Tibial nerve (tissue), 4 donors: ENCODE data around the gene ALKBH2. TPM values are rescaled to one million over a fixed set of nuclear protein-coding genes. Genes with fewer than 3 reads are reported as not detected.

Experiments
- DNase-seq, 2 donors: peaks; one replicate each; pipeline ENCODE4 v3.0.0-alpha.2; 2019; ENCODE audit warnings: low spot score in 2 of 2
- H3K27ac ChIP-seq, 4 donors: fragments of 200-600 bp; sonication (generic) in 3 of 4; one replicate each; pipeline ENCODE4 v1.5.1; 2017 to 2019; ENCODE audit warnings: mild to moderate bottlenecking in 1 of 4
- H3K27me3 ChIP-seq, 2 donors: fragments of 200-600 bp; sonication (generic) in 1 of 2; one replicate each; pipeline versions ENCODE4 v1.5.1 to v1.6.0; 2017 to 2019
- H3K36me3 ChIP-seq, 3 donors: fragments of 200-600 bp; sonication (generic); one replicate each; pipeline ENCODE4 v1.5.1; 2018 to 2019
- H3K4me1 ChIP-seq, 4 donors: fragments of 200-600 bp; sonication (generic) in 3 of 4; one replicate each; pipeline ENCODE4 v1.5.1; 2017 to 2019
- H3K4me3 ChIP-seq, 4 donors: fragments of 200-600 bp; sonication (generic) in 3 of 4; one replicate each; pipeline ENCODE4 v1.5.1; 2017 to 2019; ENCODE audit warnings: mild to moderate bottlenecking in 1 of 4, moderate library complexity in 1 of 4
- H3K9me3 ChIP-seq, 4 donors: fragments of 200-600 bp; sonication (generic) in 3 of 4; one replicate each; pipeline ENCODE4 v1.5.1; 2017 to 2019
- CTCF ChIP-seq, 5 experiments: fragments of 200-600 bp in 3 of 5; fragments of 450-650 bp in 2 of 5; sonication (generic) in 3 of 5; IDR thresholded peaks; one replicate each; pipeline ENCODE4 v1.5.1; 2016 to 2019; ENCODE audit warnings: antibody characterized with exemption in 5 of 5, mild to moderate bottlenecking in 3 of 5, moderate library complexity in 2 of 5
- EP300 ChIP-seq, 2 donors: sonication (generic); formaldehyde crosslinking; IDR thresholded peaks; one replicate each; pipeline ENCODE4 v1.6.1; 2017; ENCODE audit warnings: antibody characterized with exemption in 2 of 2, mild to moderate bottlenecking in 1 of 2
- POLR2A ChIP-seq, 2 donors: fragments of 450-650 bp; IDR thresholded peaks; one replicate each; pipeline ENCODE4 v1.6.1; 2017; ENCODE audit warnings: antibody characterized with exemption in 2 of 2, mild to moderate bottlenecking in 2 of 2, moderate library complexity in 2 of 2
- WGBS, 2 donors: methylation state at CpG; one replicate each; pipeline ENCODE4 v1.1.5; 2018; 5-methylcytosine and 5-hydroxymethylcytosine counted together
- total RNA-seq, 4 donors: library from RNA; depleted of rRNA; stranded (reverse); fragments of >200 nt; gene quantifications; one replicate each; pipeline ENCODE4 v1.1.0, GENCODE V29; 2016

ALKBH2 gene
- total RNA-seq = 10 to 100 TPM in 3 of 4 donors, 1 to 10 TPM in 1; 9.2 to 41.4 (median 17.5) TPM

DNA sequence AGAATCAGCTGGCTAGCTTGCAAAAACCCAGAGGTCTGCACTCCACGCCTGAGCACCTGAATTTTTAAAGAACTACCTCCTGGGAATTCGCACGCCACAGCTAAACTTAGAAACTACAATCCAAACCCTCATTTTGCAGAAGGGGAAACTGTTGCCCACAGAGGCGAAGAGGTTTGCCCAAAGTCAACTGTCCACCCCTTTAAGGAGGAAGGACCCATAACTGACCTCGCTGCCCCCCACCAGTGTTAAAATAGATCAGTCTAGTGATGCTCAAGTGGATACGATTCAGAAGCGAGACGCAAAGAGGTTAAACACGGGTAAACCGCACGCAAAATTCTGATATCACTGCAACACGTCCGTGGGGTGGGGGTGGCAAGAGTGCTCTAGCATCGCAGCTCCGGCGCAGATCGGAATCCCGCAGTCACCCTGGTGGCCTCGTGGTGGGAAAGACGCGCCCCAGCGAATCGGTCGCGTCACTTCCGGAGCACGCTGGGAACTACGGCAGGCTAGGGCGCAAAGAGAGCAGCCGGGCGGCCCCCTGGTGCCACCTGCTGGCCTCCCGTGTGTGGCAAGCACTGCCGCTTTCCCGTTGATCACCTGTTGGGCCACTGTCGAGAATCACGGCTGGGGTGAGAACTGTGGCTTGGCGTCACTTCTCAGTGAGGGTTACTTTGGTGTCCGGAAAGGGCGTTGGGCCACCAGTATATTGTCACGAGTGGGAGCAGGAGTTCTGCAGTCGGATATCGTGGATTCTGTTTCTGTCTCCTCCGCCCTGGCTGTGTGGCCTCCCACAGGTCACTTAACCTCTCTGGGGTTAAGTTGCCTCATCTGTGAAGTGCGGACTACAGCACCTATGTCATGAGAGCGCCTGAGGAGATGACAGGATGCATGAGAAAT is at the start of gene ALKBH2:
ALKBH2 (minus strand) TSS at position 451 of the 897 bp plus-strand sequence. CDS start 686 bp downstream, outside the sequence.
- peak; percentile 94 to 99 (median 98) for TF ChIP-seq CTCF (IDR thresholded peaks at IDR 0.05)
- peak; percentile 47 for TF ChIP-seq POLR2A (IDR thresholded peaks at IDR 0.05)
- TF ChIP-seq EP300 (IDR thresholded peaks at IDR 0.05) = peak; percentile 92
- H3K9me3 ChIP-seq = no peaks in the 10 kb centered on the region
- H3K4me3 ChIP-seq = peak within 1 kb of the TSS; percentile 33 to 70 (median 61)
- no peaks in the 10 kb centered on the region for H3K27me3 ChIP-seq
- peak; percentile 82 to 87 for DNase-seq
- peaks cover 0 to 34% (median 0%) of the 10 kb centered on the region in 3 donors for H3K36me3 ChIP-seq
- H3K4me1 ChIP-seq = peaks cover 0 to 32% (median 23%) of the 10 kb centered on the region in 4 donors
- H3K27ac ChIP-seq = peak within 1 kb of the TSS; percentile 32 to 89 (median 81)
- WGBS, 2 donors = 7 to 10% methylated on average over 26 to 42 of the region's 45 CpGs

DNA sequence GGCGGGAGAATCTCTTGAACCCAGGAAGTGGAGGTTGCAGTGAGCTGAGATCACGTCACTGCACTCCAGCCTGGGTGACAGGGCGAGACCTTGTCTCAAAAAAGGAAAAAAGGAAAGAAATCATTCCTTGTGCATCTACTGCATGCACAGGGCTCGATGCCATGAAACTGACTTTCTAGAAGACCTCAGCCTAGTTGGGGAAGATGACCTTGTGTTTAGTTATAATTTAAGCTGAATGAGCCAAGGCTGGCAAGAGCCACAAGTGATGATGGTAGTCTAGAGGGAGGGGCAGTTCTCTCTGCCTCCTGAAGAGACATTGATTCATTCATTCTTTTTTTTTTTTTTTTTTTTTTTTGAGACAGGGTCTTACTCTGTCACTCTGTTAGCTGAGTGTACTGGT is 47.3 kb upstream of the ALKBH2 start:
- peaks cover 0 to 25% (median 0%) of the 10 kb centered on the region in 3 donors for H3K36me3 ChIP-seq
- peaks cover 0 to 6% (median 3%) of the 10 kb centered on the region in 4 donors for H3K9me3 ChIP-seq
- 84% methylated on average over 4 of the region's 4 CpGs for WGBS, 2 donors
- H3K27me3 ChIP-seq = no peaks in the 10 kb centered on the region
- H3K4me1 ChIP-seq = peaks cover 0 to 55% (median 7%) of the 10 kb centered on the region in 4 donors
- TF ChIP-seq POLR2A (IDR thresholded peaks at IDR 0.05) (no peak), EP300 (IDR thresholded peaks at IDR 0.05) (no peak), CTCF (IDR thresholded peaks at IDR 0.05) (no peak)
- no peak overlapping the region for H3K4me3 ChIP-seq
- no peak for DNase-seq
- H3K27ac ChIP-seq = peak overlapping the region in 1 of 4 donors; percentile 46

DNA sequence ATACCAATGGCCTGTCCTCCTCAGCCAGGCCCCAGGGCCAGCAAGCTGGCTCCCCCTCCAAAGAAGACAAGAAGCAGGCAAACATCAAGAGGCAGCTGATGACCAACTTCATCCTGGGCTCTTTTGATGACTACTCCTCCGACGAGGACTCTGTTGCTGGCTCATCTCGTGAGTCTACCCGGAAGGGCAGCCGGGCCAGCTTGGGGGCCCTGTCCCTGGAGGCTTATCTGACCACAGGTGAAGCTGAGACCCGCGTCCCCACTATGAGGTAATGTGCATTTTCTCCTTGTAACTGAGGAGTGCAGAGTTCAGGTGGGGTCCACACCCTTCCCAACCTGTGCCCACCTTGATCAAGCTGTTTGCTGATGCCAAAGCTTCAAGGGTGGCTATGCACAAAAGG is 46.5 kb upstream of the ALKBH2 start:
- no peak for DNase-seq
- Histone ChIP-seq H3K9me3 (peaks cover 0 to 6% (median 3%) of the 10 kb centered on the region in 4 donors), H3K4me1 (peaks cover 0 to 50% (median 8%) of the 10 kb centered on the region in 4 donors), H3K27me3 (no peaks in the 10 kb centered on the region), H3K4me3 (no peak overlapping the region), H3K27ac (peak overlapping the region in 2 of 4 donors; percentile 32 to 46), H3K36me3 (peaks cover 0 to 25% (median 0%) of the 10 kb centered on the region in 3 donors)
- 74 to 77% methylated on average over 7 of the region's 7 CpGs for WGBS, 2 donors
- TF ChIP-seq CTCF (IDR thresholded peaks at IDR 0.05) = no peak
- TF ChIP-seq POLR2A (IDR thresholded peaks at IDR 0.05) = no peak
- no peak for TF ChIP-seq EP300 (IDR thresholded peaks at IDR 0.05)

GRCh38 chr12:109139360-109139759 is 46.1 kb upstream of the ALKBH2 start:
- DNase-seq = no peak
- Histone ChIP-seq H3K36me3 (peaks cover 0 to 25% (median 0%) of the 10 kb centered on the region in 3 donors), H3K27me3 (no peaks in the 10 kb centered on the region), H3K4me3 (no peak overlapping the region), H3K4me1 (peaks cover 0 to 53% (median 12%) of the 10 kb centered on the region in 4 donors), H3K27ac (peak overlapping the region in 3 of 4 donors; percentile 17 to 46 (median 32)), H3K9me3 (peaks cover 0 to 6% (median 3%) of the 10 kb centered on the region in 4 donors)
- no peak for TF ChIP-seq POLR2A (IDR thresholded peaks at IDR 0.05)
- no peak for TF ChIP-seq EP300 (IDR thresholded peaks at IDR 0.05)
- no peak for TF ChIP-seq CTCF (IDR thresholded peaks at IDR 0.05)
- 94 to 97% methylated on average over 9 of the region's 9 CpGs for WGBS, 2 donors

DNA sequence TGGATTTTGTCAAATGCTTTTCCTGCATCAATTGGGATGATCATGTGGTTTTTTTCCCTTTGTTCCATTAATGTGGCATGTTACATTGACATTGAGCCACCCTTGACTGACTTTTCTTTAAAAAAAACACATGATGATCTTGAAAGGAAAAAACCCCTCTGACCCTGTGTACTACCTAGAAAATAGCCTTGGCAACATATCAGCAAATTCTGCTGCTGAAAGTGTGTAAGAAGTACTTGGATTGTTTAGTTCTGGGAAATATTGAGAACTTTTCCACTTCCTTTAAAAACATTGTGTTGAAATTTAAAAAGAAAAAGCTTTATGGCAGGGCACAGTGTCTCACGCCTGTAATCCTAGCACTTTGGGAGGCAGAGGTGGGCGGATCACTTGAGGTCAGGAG is 43.8 kb upstream of the ALKBH2 start:
- peaks cover 0 to 25% (median 0%) of the 10 kb centered on the region in 3 donors for H3K36me3 ChIP-seq
- DNase-seq = no peak
- 69 to 70% methylated on average over 2 of the region's 2 CpGs for WGBS, 2 donors
- TF ChIP-seq POLR2A (IDR thresholded peaks at IDR 0.05) = no peak
- peak; percentile 78 to 86 for TF ChIP-seq EP300 (IDR thresholded peaks at IDR 0.05)
- no peak for TF ChIP-seq CTCF (IDR thresholded peaks at IDR 0.05)
- H3K4me1 ChIP-seq = peaks cover 0 to 42% (median 12%) of the 10 kb centered on the region in 4 donors
- H3K27ac ChIP-seq = peak overlapping the region; percentile 58 to 83 (median 69)
- no peak overlapping the region for H3K4me3 ChIP-seq
- no peaks in the 10 kb centered on the region for H3K27me3 ChIP-seq
- H3K9me3 ChIP-seq = peaks cover 0 to 6% (median 3%) of the 10 kb centered on the region in 4 donors
